Breast epithelium (tissue), 4 donors: ENCODE measurements around the gene TAF7. TPM values are rescaled to one million over a fixed set of nuclear protein-coding genes. Genes with fewer than 3 reads are reported as not detected.

ENCODE experiments used
- DNase-seq, 2 donors: peaks; one replicate each; pipeline ENCODE4 v3.0.0-alpha.2; 2019; ENCODE audit warnings: low spot score in 2 of 2
- H3K27ac ChIP-seq, 2 donors: fragments of 200-600 bp; sonication (generic) in 1 of 2; one replicate each; pipeline ENCODE4 v1.5.1; 2016 to 2019; ENCODE audit warnings: mild to moderate bottlenecking in 1 of 2
- H3K27me3 ChIP-seq, 2 donors: fragments of 200-600 bp; sonication (generic) in 1 of 2; one replicate each; pipeline versions ENCODE4 v1.5.1 to v1.6.0; 2017 to 2019; ENCODE audit warnings: control low read depth in 1 of 2, mild to moderate bottlenecking in 1 of 2
- H3K36me3 ChIP-seq: fragments of 200-600 bp; one replicate; pipeline ENCODE4 v1.5.1; 2019
- H3K4me1 ChIP-seq, 2 donors: fragments of 200-600 bp; sonication (generic); one replicate each; pipeline ENCODE4 v1.5.1; 2016 to 2019; ENCODE audit warnings: control low read depth in 1 of 2
- H3K4me3 ChIP-seq, 3 donors: fragments of 200-600 bp; sonication (generic); 1 replicate in 2 of 3; 2 replicates in 1 of 3; pipeline ENCODE4 v1.5.1; 2016 to 2019; ENCODE audit warnings: mild to moderate bottlenecking in 3 of 3, moderate library complexity in 2 of 3
- H3K9me3 ChIP-seq, 2 donors: fragments of 200-600 bp; sonication (generic) in 1 of 2; one replicate each; pipeline ENCODE4 v1.5.1; 2016 to 2019; ENCODE audit warnings: control low read depth in 1 of 2
- POLR2A ChIP-seq: fragments of 450-650 bp; IDR thresholded peaks from one replicate; pipeline ENCODE4 v1.6.1; 2016; ENCODE audit warnings: antibody characterized with exemption, mild to moderate bottlenecking, moderate library complexity
- POLR2AphosphoS5 ChIP-seq, 3 donors: sonication (generic); formaldehyde crosslinking; IDR thresholded peaks; one replicate each; pipeline ENCODE4 v1.6.1; 2017; ENCODE audit warnings: antibody characterized with exemption in 3 of 3
- intact Hi-C: fragments of 100-400 bp; cut with DNase I; formaldehyde crosslinking; loops from one replicate; pipeline ENCODE4 v1.15.1; 2023; ENCODE audit warnings: low total_unique reads
- total RNA-seq, 3 donors: library from RNA; depleted of rRNA; stranded (reverse); fragments of >200 nt; gene quantifications; one replicate each; pipeline ENCODE4 v1.1.0, GENCODE V29; 2016
- TF ChIP-seq, protein P1 (sequence below), 3 donors: fragments of 450-650 bp; IDR thresholded peaks; one replicate each; pipeline ENCODE4 v1.5.1; 2016 to 2017; ENCODE audit warnings: antibody characterized with exemption in 3 of 3, mild to moderate bottlenecking in 3 of 3, moderate library complexity in 3 of 3

TAF7 gene
- total RNA-seq, 3 donors from 2014 or later: 59.2 to 96.2 (median 68.2) TPM

DNA sequence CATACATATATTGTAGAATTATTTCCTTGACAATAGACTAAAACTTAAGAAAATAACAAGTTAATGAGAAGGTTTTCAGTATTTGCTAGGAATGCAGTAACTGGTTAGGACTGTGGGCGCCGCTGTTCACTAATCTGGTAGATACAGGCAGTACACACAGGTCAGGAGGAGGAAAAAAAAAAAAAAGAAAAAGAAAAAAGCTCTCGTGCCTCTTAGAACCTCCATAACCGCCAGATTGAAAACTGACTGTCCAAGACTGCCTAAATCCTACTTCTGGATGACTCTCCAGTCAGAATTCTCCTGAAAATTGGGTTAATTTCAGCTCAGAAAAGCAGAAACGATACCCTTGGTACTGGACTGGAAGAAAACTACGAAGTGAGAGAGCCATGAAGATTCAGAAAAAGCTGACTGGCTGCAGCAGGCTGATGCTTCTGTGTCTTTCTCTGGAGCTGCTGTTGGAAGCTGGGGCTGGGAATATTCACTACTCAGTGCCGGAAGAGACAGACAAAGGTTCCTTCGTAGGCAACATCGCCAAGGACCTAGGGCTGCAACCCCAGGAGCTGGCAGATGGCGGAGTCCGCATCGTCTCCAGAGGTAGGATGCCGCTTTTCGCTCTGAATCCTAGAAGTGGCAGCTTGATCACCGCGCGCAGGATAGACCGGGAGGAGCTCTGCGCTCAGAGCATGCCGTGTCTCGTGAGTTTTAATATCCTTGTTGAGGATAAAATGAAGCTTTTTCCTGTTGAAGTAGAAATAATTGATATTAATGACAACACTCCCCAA is 9.9 kb upstream of the TAF7 start, which contains the start of gene PCDHGA1:
Gene PCDHGA1 (plus strand): TSS at position 216 of the 782 bp plus-strand sequence.
- Histone ChIP-seq H3K9me3 (peaks cover 59 to 93% of the 10 kb centered on the region in 2 donors), H3K27ac (no peak within 1 kb of the TSS), H3K4me1 (no peaks in the 10 kb centered on the region), H3K27me3 (no peaks in the 10 kb centered on the region), H3K4me3 (peak within 1 kb of the TSS in 1 of 3 donors; percentile 13), H3K36me3 (no peaks in the 10 kb centered on the region)
- no peak for DNase-seq
- intact Hi-C loops: no loop called here
- TF ChIP-seq POLR2AphosphoS5 (IDR thresholded peaks at IDR 0.05): no peak
- TF ChIP-seq, protein P1, sequence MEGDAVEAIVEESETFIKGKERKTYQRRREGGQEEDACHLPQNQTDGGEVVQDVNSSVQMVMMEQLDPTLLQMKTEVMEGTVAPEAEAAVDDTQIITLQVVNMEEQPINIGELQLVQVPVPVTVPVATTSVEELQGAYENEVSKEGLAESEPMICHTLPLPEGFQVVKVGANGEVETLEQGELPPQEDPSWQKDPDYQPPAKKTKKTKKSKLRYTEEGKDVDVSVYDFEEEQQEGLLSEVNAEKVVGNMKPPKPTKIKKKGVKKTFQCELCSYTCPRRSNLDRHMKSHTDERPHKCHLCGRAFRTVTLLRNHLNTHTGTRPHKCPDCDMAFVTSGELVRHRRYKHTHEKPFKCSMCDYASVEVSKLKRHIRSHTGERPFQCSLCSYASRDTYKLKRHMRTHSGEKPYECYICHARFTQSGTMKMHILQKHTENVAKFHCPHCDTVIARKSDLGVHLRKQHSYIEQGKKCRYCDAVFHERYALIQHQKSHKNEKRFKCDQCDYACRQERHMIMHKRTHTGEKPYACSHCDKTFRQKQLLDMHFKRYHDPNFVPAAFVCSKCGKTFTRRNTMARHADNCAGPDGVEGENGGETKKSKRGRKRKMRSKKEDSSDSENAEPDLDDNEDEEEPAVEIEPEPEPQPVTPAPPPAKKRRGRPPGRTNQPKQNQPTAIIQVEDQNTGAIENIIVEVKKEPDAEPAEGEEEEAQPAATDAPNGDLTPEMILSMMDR (IDR thresholded peaks at IDR 0.05): no peak
- TF ChIP-seq POLR2A: no peak

DNA sequence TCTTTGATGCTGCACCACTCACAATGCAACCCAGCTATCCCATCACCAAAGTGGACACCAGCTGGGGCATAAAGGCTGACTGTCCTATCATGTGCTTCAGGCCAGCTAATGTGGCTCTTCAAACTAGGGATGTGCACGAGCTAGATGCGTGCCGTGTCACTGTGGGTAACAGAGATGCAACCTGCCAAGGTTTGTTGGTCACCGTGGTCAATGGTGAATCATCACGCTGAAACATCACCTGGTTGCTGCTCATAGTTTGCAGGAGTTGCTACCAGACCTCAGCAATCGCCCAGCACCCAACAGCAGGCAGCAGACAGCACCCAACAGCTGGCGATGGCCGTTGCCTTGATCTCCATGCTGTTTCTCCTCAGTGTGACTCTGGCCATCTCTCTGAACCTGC is 7.6 kb upstream of the TAF7 start:
- H3K36me3 ChIP-seq: no peaks in the 10 kb centered on the region
- no peak for DNase-seq
- no peaks in the 10 kb centered on the region for H3K27me3 ChIP-seq
- no peak overlapping the region for H3K4me3 ChIP-seq
- intact Hi-C loops: no loop called here
- TF ChIP-seq, protein P1 (IDR thresholded peaks at IDR 0.05): no peak
- TF ChIP-seq POLR2AphosphoS5 (IDR thresholded peaks at IDR 0.05) (no peak), POLR2A (no peak)
- no peaks in the 10 kb centered on the region for H3K4me1 ChIP-seq
- no peak overlapping the region for H3K27ac ChIP-seq
- H3K9me3 ChIP-seq: peaks cover 57 to 88% of the 10 kb centered on the region in 2 donors

DNA sequence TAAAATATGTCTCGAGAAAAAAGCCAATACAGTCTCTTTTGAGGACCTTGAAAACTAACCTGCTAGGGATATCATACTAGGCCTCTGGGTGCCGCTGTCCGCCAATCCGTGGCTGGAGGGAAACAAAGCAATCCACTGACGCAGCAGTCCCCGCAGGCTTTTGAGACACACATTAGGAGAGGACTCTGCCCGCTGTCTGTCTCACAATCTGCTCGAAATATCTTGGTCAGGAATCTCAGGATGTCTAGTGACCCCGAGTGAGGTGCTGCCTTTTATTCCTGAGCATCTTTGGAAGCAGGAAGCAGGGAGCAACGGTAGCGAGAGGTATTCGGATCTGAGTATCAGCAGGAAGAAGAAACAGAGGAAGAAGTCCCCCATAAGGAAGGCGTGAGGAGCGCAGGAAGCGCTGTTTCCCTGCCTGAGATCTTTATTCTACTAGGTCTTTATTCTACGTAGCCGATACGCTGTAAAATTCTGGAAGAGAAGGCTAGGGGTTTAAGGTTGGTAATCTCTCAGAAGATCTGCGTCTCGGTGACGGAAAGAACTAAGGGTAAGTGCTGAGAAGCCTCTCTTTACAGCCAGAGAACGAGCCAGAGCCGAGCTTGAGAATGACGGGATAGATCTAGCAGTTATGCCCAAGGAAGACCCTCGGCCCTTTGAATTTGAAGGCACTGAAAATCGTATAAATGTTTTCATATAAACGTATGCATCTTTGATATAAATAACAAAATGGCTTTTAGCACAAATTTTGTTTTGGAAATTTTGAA is 5.7 kb upstream of the TAF7 start:
- DNase-seq: peak in 1 of 2 donors; percentile 75
- Histone ChIP-seq H3K4me3 (peak overlapping the region; percentile 8 to 51 (median 35)), H3K4me1 (no peaks in the 10 kb centered on the region), H3K27me3 (no peaks in the 10 kb centered on the region), H3K9me3 (peaks cover 41 to 80% of the 10 kb centered on the region in 2 donors), H3K36me3 (no peaks in the 10 kb centered on the region), H3K27ac (no peak overlapping the region)
- TF ChIP-seq POLR2AphosphoS5 (IDR thresholded peaks at IDR 0.05) (no peak), POLR2A (no peak)
- TF ChIP-seq, protein P1 (IDR thresholded peaks at IDR 0.05): no peak
- intact Hi-C loops: no loop called here

DNA sequence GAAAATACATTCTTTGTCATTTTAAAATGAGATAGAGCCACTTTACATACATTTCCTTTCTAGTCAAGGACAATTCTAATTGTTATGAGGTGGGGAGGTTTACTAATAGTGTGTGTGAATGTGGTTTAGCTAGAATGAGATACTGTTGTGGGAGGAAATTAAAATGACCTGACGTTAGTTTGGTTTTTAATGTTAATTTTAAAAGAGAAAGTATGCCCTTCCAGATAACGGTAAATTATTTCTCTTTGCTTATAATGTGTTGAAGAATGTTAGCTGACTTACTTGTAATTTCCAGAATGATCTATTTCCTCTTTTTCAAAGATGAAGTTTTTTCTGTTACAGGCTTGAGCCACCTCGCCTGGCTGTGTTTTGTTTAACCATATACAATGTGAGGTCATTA is 1.7 kb upstream of the TAF7 start:
- no peaks in the 10 kb centered on the region for H3K27me3 ChIP-seq
- intact Hi-C loops: no loop called here
- TF ChIP-seq, protein P1 (IDR thresholded peaks at IDR 0.05): no peak
- TF ChIP-seq POLR2AphosphoS5 (IDR thresholded peaks at IDR 0.05): no peak
- TF ChIP-seq POLR2A: no peak
- no peaks in the 10 kb centered on the region for H3K36me3 ChIP-seq
- no peak overlapping the region for H3K27ac ChIP-seq
- H3K4me1 ChIP-seq: no peaks in the 10 kb centered on the region
- no peak for DNase-seq
- no peak overlapping the region for H3K4me3 ChIP-seq
- H3K9me3 ChIP-seq: peaks cover 46 to 81% of the 10 kb centered on the region in 2 donors

DNA sequence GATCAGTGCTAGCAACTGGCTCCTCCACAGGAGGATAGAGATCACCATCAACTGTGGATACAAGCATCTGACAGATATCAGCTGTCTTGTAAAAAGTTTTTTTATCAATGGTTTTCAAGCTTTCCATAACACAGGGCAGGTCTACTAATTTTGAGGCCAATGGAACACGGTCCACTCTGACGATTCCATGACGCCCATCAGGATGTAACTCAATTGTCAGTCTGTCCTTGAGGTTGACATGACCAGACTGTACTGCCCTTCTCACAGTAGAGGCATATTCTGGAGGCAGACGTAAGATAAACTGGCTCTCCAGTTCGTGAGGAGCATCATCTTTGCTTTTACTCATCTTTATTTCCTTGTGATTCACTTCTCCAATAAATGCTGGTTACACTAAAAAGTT is 885 bp downstream of the TAF7 start:
- peak overlapping the region in 1 of 2 donors; percentile 98 for H3K27ac ChIP-seq
- H3K36me3 ChIP-seq: peaks cover 4% of the 10 kb centered on the region
- H3K9me3 ChIP-seq: peaks cover 58 to 81% of the 10 kb centered on the region in 2 donors
- TF ChIP-seq POLR2A (no peak), POLR2AphosphoS5 (IDR thresholded peaks at IDR 0.05) (no peak)
- TF ChIP-seq, protein P1 (IDR thresholded peaks at IDR 0.05): no peak
- DNase-seq: no peak
- H3K4me3 ChIP-seq: peak overlapping the region; percentile 75 to 80 (median 75)
- H3K27me3 ChIP-seq: no peaks in the 10 kb centered on the region
- intact Hi-C loops: no loop called here
- H3K4me1 ChIP-seq: no peaks in the 10 kb centered on the region
